GM21390 (cell line): ENCODE results near the gene ZNF764.
"Not testable (repeated sequence)": the region's sequence is repeated elsewhere in the genome, so short reads cannot be mapped to it uniquely, and the experiment has no call there.

ENCODE experiments used
- ATAC-seq: cut with Tn5 transposase; IDR thresholded peaks from one replicate; pipeline ENCODE4 v1.9.1; 2021; ENCODE audit not compliant: unreplicated experiment

The ZNF764 gene

DNA sequence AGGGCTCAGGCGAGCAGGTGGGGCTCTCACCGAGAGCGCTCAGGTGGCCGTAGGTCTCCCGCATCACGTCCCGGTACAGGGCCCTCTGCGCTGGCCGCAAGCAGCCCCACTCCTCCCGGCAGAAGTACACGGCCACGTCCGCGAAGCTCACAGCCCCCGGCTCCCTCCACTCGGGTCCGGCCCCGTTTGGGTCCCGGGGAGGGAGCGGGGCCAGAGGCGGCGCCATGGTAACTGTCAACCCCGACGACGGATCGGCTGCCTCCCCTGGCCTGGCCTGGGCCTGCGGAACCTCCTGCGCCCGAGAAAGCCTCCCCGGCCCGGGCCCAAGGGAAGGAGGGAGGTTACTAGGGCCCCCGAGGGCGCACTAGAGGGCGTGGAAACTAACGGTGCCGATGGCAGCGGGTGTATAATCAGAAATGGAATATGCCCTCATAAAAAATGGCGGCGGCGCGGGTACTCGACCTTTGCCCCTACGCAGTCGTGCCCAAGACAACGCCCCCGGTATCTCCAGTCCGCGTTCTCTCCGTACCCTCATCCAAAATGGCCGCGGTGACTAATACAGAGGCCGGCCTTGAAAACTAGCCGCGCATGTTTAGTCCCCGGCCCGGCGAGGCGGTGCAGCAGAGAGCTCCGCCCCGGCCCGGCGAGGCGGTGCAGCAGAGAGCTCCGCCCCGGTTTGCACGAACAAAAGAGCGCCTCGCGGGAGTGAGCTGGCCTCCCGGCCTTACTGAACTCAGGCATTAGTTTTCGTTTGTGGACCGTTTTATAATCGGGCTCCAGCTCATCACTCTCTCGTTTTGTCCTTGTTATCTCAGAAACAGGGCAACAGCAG, at the start of gene ZNF764:
ZNF764 (minus strand) TSS at position 418 of the 832 bp plus-strand sequence; CDS start at position 226, 192 bp downstream.
- ATAC-seq = peak; percentile 87

DNA sequence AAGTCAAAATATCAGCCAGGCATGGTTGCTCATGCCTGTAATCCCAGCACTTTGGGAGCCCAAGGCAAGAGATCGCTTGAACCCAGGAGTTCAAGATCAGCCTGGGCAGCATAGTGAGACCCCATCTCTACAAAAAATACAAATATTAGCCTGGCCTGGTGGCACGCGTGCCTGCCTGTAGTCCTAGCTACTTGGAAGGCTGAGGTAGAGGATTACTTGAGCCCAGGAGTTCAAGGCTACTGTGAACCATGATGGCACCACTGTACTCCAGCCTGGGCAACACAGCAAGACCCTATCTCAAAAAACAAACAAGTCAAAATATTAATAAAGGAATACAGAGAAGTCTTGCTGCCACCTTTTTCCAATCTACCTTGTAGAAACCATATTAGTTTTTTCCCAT, 47.8 kb upstream of the ZNF764 start:
- no peak for ATAC-seq

DNA sequence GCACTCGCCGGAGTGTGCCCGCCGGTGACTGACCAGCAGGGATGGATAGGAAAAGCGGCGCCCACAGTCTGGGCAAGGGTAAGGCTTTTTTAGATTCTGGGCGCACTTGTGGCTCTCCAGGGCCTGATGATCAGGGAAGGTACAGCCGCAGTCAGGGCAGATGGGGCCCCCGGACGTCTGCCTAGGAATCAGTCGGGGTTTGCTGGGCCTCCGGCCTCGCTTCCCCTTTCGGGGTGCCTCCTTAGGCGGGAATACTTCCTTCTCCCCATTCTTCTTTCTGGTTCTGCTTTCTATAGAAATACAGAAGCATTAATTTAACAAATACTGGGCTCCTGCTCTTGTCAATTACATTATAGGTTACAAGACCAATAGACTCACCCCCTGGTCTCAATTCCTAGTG, 47.0 kb upstream of the ZNF764 start:
- no peak for ATAC-seq

DNA sequence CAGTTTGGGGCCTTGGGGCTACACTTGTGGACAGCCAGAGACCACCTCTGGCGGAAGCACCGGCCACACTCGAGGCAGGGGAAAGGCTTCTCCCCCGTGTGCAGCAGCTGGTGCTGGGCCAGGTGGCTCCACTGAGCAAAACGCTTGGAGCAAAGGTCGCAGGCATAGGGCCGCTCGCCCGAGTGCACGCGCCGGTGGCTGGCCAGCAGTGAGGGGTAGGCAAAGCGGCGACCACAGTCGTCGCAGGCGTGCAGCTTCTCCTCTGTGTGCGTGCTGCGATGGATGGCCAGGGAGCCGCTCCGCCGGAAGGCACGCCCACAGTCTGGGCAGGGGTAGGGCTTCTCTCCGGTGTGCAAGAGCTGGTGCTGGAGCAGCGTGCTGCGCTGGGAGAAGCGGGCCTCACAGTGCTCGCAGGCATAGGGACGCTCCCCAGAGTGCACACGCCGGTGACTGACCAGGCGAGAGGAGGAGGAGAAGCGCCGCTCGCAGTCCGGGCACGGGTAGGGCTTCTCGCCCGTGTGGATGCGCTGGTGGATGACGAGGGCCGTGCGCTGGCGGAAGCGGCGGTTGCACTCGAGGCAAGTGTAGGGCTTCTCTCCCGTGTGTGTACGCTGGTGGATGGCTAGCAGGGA, 46.3 kb upstream of the ZNF764 start:
- ATAC-seq = no peak

DNA sequence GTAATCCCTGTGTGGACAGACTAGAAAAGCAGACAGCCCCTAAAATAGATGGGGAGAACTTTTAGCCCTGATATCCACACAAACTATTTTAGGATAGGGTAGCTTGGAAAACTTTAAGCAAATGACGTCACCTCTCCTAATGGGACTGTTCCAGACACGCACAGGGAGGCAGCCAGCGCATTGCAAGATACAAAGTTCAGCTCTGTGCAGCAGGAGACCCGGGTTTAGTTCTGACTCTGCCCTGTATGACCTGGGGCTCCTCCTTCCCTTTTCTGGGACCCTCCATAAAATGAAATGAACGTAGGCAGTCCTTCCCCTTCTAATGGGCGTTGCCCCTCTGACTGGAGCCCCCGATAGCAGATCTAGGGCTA, 45.8 kb upstream of the ZNF764 start:
- ATAC-seq = no peak

DNA sequence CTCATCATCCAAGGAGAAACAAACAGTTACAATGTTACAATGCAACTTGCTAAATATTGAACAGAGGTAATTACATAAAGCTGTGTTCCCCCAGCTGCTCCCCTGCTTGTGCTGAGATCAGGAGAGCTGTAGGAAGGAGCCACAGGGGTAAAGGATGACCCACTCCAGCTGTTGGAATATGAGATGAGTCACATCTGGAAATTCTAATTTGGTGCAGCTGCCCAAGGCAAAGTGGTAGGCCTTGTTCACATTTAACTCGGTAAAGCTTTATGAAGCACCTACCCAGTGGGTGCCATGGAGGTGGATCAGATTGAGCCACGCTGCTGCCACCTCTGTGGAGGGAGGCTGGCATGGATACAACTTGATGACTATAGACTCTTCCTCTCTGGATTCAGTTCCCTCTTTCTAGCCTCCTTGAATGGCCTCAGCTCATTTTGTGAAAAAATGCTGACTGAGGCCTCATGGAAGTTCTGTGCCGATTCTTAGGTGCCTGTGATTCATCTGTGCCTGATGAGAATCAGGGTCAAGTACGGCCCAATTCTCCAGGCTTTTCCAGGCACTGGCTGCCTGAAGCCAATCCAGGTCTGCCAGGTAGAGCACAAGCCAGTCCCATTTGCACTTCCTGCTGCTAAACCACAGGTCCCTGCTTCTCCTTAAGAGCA, 44.6 kb upstream of the ZNF764 start:
- ATAC-seq = no peak

DNA sequence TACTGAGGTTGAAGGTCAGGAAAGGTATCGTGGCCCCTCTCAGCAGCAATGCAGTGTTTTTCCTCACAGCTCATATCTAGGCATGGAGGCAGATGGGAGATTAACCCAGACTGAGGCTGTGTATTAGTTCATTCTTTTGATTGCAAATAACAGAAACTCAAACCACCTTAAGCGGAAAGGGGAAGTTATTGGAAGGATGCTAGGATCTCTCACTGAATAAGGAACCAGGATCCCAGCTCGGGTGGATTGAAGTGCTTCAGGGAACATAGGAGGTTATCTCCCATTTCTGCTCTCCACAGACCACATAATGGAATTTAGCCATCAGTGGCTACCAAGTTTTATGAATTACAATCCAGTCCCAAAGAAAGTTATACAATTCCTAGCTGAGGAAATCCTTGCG, 43.8 kb upstream of the ZNF764 start:
- ATAC-seq = no peak

DNA sequence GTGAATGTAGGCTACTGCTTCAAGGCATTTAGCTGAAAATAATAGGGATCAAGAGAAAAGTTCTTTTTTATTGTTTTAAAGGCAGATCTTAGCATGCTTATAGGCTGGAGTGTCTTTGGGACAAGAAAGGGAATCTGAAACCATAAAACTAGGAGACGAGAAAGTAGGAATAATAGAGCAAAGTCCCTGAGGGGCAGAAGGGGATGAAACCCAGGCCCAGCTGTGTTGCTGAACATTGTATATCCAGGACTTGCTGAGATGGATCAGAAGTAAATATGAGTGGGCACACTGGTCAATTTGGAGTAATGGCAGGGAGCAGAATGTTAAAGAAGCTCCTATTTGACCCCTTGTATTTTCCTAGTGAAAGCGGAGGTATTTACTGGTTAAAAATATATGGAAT, 42.8 kb upstream of the ZNF764 start:
- no peak for ATAC-seq

DNA sequence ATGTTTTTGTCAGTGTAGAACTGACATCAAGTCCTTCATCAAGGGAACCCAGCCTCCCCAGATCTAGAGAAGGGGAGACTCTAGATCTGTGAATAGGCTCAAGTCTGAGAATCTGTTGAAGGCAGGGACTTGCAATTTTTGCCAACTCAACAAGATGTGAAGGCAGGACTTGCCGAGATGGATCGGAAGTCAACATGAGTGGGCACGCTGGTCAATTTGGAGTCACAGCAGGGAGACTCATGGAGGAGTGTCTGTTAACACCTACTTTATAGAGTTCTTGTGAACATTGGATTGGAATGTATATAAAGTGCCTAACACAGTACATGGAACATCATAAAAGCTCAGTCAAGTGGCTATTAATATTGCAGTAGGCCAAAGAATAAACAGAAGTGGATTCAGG, 42.0 kb upstream of the ZNF764 start:
- no peak for ATAC-seq

DNA sequence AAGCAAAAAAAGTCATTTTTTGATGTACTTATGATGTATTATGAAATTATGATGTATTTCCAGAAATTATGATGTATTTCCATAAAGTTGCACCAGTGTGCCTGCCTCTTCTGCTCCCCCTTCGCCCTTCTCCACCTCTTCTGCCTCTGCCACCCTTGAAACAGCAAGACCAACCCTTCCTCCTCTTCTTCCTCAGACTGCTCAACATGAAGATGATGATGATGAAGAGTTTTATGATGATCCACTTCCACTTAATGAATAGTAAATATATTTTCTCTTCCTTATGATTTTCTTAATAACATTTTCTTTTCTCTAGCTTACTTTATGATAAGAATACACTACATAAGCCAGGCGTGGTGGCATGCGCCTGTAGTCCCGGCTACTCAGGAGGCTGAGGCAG, 34.7 kb upstream of the ZNF764 start:
- ATAC-seq = no peak

DNA sequence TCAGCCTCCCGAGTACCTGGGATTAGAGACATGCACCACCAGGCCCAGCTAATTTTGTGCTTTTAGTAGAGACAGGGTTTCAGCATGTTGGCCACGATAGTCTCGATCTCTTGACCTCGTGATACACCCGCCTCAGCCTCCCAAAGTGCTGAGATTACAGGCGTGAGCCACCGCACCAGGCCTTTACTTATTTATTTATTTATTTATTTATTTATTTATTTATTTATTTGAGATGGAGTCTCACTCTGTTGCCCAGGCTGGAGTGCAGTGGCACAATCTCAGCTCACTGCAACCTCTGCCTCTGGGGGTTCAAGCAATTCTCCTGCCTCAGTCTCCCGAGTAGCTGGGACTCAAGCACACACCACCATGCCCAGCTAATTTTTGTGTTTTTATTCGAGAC, 32.7 kb upstream of the ZNF764 start:
- ATAC-seq = not testable (repeated sequence)

DNA sequence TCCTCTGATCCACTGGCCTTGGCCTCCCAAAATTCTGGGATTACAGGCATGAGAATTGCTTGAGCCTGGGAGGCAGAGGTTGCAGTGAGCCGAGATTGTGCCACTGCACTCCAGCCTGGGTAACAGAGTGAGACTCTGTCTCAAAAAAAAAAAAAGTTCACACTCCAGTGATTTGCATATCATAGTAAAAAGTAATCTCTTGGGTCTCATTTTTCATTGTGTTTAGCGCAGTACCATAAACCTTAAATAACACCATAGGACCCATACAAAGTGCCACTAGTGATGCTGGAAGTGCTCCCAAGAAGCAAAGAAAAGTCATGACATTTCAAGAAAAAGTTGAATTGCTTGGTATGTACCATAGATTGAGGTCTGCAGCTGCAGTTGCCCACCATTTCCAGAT, 31.4 kb upstream of the ZNF764 start:
- not testable (repeated sequence) for ATAC-seq

DNA sequence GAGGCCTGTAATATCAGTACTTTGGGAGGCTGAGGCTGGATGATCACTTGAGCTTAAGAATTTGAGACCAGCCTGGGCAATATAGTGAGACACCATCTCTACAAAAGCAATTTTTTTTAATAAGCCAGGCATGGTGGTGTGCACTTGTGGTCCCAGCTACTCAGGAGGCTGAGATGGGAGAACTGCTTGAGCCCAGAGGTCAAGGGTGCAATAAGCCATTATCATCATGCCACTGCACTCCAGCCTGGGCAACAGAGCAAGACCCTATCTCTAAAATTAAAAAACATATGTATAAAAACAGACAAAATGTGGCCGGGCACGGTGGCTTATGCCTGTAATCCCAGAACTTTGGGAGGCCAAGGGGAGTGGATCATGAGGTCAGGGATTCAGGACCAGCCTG, 30.5 kb upstream of the ZNF764 start:
- ATAC-seq = no peak

DNA sequence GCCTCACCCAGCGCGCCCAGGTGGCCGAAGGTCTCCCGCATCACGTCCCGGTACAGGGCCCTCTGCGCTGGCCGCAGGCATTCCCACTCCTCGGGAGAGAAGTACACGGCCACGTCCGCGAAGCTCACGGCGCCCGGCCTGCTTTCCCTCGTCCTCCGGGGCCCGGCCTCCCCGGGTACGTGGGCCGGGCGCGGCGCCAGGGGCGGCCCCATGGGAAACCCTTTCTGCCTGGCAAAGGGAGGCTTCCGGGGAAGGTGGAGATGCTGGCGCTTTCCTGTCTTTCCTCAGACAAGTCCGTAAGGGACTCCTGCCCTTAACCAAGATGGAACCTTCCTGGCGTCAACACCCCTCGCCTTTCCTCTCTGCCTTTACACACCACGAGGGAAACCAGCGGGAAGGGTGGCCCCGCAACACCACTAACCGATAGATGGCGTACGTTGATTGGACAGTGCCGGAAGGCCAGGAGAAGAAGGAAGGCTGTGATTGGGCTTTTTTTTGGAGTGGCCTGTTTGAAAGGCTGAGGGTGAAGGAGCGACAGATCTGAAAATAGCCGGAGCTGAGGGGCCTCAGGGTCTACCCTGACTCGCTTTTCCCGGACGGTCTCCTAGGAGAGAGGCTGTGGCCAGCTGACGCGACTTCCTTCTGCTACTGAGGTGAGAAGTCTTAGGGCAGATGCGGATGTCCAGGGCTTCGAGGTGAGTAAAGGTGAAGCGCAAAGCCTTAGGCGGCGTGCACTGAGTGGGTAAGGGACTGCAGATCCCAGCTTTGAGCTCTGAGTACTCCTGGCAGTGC, 27.4 kb upstream of the ZNF764 start, which contains the start of gene ZNF785:
ZNF785 (minus strand) TSS at position 298 of the 792 bp plus-strand sequence; CDS start at position 212, 86 bp downstream.
- ATAC-seq = peak; percentile 84

DNA sequence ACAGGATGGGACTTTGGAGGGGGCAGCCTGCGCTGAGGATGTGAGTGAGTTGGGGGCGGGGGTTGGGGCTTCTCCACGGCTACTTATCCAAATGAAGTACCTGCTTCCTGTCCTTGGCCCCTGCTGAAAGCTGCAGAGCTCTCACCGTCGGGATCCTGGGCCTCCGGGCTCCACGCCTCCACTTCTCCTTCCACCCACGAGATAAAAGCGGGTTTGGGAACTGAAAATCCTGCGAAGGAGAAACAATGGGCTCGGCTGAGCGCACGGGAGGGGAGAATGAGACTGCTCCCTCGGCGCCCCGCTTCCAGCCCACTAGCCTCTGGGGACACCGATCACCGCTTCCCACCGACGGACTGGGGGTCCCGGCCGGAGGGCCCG, 26.8 kb upstream of the ZNF764 start:
- ATAC-seq = peak; percentile 19

DNA sequence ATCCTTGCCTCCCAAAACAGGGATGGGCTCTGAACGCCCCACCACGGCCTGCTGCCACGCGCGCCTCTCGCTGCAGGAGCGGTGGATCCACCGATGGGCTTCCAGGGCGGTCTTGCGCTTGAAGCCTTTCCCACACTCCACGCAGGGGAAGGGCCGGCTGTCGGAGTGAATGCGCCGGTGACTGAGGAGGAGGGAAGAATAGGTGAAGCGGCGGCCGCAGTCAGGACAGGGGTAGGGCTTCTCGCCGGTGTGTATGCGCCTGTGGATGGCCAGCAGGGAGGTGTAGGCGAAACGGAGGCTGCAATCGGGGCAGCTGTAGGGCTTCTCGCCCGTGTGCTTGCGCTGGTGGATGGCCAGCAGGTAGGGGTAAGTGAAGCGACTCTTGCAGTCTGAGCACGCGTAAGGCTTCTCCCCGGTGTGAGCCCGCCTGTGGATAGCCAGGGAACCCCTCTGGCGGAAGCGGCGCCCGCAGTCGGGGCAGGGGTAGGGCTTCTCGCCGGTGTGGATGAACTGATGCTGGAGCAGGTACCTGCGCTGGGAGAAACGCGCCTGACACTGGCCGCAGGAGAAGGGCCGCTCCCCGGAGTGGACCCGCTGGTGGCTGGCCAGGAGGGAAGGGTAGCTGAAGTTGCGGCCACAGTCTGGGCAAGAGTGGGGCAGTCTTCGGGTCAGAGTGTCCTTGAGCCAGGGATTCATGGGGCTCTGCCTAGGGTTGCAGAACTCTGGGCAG, 24.6 kb upstream of the ZNF764 start:
- no peak for ATAC-seq

DNA sequence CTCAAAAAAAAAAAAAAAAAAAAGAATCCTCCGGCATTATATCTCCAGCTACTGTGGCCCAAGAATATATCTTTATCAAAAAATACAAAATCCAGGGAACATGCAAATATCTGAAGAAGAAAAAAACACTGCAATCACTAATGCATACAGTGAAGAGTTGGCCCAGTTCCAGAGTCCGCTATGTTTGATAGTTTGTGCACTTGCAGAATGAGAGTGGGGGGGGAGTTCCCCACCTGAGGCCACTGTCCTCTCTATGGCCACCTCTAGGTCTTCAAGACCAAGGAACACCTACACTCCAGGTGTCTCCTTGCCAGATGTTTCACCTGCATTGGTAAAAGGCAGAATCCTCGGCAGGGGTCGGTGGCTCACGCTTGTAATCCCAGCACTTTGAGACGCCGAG, 23.3 kb upstream of the ZNF764 start:
- no peak for ATAC-seq

DNA sequence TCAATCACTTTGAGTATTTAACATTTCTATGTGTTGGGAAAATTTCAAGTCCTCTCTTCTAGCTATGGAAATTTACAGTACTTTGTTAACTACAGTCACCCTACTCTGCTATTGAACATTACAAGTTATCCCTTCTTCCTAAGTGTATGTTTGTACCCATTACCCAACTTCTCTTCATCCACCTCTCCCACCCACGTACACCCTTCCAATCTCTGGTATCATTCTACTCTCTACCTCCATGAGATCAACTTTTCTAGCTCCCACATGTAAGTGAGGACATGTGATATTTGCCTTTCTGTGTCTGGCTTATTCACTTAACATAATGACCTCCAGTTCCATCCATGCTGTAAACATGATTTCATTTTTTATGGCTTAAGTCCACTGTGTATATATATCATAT, 16.5 kb upstream of the ZNF764 start:
- ATAC-seq = no peak

DNA sequence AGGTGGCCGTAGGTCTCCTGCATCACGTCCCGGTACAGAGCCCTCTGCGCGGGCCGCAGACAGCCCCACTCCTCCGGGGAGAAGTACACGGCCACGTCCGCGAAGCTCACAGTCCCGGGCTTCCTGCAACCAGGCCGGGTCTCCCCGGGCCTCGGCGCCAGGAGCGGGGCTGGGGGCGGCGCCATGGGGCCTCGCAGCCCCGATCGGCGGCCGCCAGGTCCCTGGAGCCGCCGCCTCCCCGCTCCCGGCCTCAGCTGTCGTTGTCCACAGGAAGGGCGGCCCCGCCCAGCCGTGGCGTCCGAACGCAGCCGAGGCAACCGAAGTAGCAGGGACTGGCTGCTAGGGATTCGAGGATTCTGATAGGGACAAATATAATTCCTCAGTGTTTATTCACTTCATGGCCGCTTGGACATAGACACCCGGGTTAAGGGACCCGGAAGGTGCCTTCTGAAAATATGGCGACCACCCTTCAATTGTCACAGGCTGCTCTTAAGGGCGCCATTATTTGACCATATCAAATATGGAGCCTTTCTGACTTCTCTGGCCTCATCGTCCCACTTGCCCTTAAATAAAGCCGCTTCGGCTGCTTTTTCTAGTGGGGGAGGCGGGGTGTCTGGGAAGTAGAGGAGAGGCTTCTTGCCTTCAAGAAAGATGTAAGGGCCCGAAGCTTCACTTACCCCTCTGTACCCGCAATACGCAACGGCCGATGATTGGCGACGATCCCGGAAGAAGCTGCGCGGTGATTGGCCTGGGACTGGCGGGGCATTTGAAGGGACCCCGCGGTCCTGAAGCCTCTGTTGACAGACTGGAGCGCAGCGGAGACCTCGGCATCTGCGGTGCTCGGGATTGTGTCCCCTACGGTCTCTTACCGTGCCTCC, 13.5 kb upstream of the ZNF764 start, which contains the start of gene ZNF688:
ZNF688 (minus strand) TSS at position 270 of the 878 bp plus-strand sequence; CDS start at position 185, 85 bp downstream.
- peak; percentile 76 for ATAC-seq
